ENCODE data around the gene DLGAP1. TPM values are rescaled to one million over a fixed set of nuclear protein-coding genes. Genes with fewer than 3 reads are reported as not detected.

DLGAP1 gene
- total and polyA plus RNA-seq, 2 of the 13 experiments (the other 11 are each of a cell fraction or from before 2014, with no cell fraction given) = 0.01 TPM; not detected in 1

DNA sequence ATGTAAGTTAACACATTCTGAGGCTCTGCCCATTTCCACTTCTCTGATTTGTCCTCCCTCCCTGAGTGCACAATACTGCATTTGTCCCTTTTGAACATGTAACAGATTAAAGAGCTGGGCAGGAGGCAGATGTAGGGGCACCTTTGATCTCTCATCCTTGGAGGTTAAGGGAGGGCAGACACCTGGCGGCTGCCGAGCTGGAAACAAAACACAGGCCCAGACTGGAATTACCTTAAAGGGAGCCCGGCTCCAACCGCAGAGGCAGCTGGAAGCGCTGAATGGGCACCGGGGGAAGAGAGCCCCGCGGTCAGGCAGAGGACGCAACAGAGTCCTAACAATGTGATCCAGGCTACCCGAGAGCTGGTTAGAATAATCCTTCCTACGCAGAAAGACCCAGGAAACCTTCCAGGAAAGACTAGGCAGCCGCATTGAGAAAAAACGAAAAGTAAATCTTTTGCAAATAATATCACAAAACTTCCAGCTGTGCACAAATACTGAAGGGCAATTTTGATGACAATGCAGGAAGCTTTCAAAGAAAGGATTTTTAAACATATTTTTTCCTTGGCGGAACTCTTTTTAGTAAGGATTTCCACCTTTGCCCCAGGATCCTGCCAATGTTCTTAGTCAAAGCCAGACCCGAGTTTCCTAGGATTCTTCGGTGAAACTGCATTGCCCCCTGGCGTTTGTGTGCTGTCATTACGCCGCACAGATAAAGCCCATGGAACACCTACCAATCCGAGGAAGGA is 789.2 kb downstream of the DLGAP1 start (continued):
- TF ChIP-seq, protein P1, sequence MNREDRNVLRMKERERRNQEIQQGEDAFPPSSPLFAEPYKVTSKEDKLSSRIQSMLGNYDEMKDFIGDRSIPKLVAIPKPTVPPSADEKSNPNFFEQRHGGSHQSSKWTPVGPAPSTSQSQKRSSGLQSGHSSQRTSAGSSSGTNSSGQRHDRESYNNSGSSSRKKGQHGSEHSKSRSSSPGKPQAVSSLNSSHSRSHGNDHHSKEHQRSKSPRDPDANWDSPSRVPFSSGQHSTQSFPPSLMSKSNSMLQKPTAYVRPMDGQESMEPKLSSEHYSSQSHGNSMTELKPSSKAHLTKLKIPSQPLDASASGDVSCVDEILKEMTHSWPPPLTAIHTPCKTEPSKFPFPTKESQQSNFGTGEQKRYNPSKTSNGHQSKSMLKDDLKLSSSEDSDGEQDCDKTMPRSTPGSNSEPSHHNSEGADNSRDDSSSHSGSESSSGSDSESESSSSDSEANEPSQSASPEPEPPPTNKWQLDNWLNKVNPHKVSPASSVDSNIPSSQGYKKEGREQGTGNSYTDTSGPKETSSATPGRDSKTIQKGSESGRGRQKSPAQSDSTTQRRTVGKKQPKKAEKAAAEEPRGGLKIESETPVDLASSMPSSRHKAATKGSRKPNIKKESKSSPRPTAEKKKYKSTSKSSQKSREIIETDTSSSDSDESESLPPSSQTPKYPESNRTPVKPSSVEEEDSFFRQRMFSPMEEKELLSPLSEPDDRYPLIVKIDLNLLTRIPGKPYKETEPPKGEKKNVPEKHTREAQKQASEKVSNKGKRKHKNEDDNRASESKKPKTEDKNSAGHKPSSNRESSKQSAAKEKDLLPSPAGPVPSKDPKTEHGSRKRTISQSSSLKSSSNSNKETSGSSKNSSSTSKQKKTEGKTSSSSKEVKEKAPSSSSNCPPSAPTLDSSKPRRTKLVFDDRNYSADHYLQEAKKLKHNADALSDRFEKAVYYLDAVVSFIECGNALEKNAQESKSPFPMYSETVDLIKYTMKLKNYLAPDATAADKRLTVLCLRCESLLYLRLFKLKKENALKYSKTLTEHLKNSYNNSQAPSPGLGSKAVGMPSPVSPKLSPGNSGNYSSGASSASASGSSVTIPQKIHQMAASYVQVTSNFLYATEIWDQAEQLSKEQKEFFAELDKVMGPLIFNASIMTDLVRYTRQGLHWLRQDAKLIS (CRISPR knock-in tag; IDR thresholded peaks at IDR 0.05) = peak; percentile 90
- no peak for TF ChIP-seq U2AF2 (IDR thresholded peaks at IDR 0.05; ENCODE audit: low read depth, low read length)
- TF ChIP-seq DNMT3B (CRISPR knock-in tag; conservative IDR thresholded peaks at IDR 0.05) = no peak
- peak; percentile 83 for TF ChIP-seq HDAC2 (CRISPR knock-in tag; IDR thresholded peaks at IDR 0.05)
- peak; percentile 60; the same call in 1 of the 2 replicates for TF ChIP-seq ZSCAN20 (CRISPR knock-in tag; IDR thresholded peaks at IDR 0.05; ENCODE audit: borderline replicate concordance)
- TF ChIP-seq, protein P2, sequence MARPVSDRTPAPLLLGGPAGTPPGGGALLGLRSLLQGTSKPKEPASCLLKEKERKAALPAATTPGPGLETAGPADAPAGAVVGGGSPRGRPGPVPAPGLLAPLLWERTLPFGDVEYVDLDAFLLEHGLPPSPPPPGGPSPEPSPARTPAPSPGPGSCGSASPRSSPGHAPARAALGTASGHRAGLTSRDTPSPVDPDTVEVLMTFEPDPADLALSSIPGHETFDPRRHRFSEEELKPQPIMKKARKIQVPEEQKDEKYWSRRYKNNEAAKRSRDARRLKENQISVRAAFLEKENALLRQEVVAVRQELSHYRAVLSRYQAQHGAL (CRISPR knock-in tag; IDR thresholded peaks at IDR 0.05; ENCODE audit: not compliant biosample characterization) = peak; percentile 29
- TF ChIP-seq, protein P3, sequence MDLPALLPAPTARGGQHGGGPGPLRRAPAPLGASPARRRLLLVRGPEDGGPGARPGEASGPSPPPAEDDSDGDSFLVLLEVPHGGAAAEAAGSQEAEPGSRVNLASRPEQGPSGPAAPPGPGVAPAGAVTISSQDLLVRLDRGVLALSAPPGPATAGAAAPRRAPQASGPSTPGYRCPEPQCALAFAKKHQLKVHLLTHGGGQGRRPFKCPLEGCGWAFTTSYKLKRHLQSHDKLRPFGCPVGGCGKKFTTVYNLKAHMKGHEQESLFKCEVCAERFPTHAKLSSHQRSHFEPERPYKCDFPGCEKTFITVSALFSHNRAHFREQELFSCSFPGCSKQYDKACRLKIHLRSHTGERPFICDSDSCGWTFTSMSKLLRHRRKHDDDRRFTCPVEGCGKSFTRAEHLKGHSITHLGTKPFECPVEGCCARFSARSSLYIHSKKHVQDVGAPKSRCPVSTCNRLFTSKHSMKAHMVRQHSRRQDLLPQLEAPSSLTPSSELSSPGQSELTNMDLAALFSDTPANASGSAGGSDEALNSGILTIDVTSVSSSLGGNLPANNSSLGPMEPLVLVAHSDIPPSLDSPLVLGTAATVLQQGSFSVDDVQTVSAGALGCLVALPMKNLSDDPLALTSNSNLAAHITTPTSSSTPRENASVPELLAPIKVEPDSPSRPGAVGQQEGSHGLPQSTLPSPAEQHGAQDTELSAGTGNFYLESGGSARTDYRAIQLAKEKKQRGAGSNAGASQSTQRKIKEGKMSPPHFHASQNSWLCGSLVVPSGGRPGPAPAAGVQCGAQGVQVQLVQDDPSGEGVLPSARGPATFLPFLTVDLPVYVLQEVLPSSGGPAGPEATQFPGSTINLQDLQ (CRISPR knock-in tag; IDR thresholded peaks at IDR 0.05) = 0 out of 2 replicates have a peak, but pooled peaks have one; percentile 44
- TF ChIP-seq, protein P4, sequence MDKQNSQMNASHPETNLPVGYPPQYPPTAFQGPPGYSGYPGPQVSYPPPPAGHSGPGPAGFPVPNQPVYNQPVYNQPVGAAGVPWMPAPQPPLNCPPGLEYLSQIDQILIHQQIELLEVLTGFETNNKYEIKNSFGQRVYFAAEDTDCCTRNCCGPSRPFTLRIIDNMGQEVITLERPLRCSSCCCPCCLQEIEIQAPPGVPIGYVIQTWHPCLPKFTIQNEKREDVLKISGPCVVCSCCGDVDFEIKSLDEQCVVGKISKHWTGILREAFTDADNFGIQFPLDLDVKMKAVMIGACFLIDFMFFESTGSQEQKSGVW (CRISPR knock-in tag; IDR thresholded peaks at IDR 0.05; ENCODE audit: borderline replicate concordance) = no peak
- TF ChIP-seq ZBTB3 (CRISPR knock-in tag; IDR thresholded peaks at IDR 0.05; ENCODE audit: borderline replicate concordance, low read depth) = no peak
- no peak for TF ChIP-seq NFE2L2 (IDR thresholded peaks at IDR 0.05; ENCODE audit: low read length)
- TF ChIP-seq RFXAP (CRISPR knock-in tag; IDR thresholded peaks at IDR 0.05; ENCODE audit: borderline replicate concordance) = peak; percentile 76; the same call in 1 of the 2 replicates
- 0 out of 2 replicates have a peak, but pooled peaks have one; percentile 20 for TF ChIP-seq TARDBP (CRISPR knock-in tag; IDR thresholded peaks at IDR 0.05)
- TF ChIP-seq ZNF44 (CRISPR knock-in tag; IDR thresholded peaks at IDR 0.05) = no peak
- TF ChIP-seq, protein P5, sequence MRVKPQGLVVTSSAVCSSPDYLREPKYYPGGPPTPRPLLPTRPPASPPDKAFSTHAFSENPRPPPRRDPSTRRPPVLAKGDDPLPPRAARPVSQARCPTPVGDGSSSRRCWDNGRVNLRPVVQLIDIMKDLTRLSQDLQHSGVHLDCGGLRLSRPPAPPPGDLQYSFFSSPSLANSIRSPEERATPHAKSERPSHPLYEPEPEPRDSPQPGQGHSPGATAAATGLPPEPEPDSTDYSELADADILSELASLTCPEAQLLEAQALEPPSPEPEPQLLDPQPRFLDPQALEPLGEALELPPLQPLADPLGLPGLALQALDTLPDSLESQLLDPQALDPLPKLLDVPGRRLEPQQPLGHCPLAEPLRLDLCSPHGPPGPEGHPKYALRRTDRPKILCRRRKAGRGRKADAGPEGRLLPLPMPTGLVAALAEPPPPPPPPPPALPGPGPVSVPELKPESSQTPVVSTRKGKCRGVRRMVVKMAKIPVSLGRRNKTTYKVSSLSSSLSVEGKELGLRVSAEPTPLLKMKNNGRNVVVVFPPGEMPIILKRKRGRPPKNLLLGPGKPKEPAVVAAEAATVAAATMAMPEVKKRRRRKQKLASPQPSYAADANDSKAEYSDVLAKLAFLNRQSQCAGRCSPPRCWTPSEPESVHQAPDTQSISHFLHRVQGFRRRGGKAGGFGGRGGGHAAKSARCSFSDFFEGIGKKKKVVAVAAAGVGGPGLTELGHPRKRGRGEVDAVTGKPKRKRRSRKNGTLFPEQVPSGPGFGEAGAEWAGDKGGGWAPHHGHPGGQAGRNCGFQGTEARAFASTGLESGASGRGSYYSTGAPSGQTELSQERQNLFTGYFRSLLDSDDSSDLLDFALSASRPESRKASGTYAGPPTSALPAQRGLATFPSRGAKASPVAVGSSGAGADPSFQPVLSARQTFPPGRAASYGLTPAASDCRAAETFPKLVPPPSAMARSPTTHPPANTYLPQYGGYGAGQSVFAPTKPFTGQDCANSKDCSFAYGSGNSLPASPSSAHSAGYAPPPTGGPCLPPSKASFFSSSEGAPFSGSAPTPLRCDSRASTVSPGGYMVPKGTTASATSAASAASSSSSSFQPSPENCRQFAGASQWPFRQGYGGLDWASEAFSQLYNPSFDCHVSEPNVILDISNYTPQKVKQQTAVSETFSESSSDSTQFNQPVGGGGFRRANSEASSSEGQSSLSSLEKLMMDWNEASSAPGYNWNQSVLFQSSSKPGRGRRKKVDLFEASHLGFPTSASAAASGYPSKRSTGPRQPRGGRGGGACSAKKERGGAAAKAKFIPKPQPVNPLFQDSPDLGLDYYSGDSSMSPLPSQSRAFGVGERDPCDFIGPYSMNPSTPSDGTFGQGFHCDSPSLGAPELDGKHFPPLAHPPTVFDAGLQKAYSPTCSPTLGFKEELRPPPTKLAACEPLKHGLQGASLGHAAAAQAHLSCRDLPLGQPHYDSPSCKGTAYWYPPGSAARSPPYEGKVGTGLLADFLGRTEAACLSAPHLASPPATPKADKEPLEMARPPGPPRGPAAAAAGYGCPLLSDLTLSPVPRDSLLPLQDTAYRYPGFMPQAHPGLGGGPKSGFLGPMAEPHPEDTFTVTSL (CRISPR knock-in tag; IDR thresholded peaks at IDR 0.05; ENCODE audit: borderline replicate concordance) = peak; percentile 64; the same call in 1 of the 2 replicates

Measured in HepG2 (cell line).